CD4-positive, alpha-beta T cell treated with Interleukin-6 for 4 hours (primary cell): ENCODE results near the gene NEU3.
"Not testable (repeated sequence)": the region's sequence is repeated elsewhere in the genome, so short reads cannot be mapped to it uniquely, and the experiment has no call there.

Source experiments
- DNase-seq: peaks from one replicate; pipeline ENCODE4 v3.0.0-alpha.2; 2020; ENCODE audit warnings: mixed read lengths

The NEU3 gene

GRCh38 chr11:75031224-75031753 lies 42.6 kb downstream of the NEU3 start:
- DNase-seq, result no peak

GRCh38 chr11:75031771-75032549 lies 43.2 kb downstream of the NEU3 start:
- DNase-seq, result peak; percentile 65

DNA sequence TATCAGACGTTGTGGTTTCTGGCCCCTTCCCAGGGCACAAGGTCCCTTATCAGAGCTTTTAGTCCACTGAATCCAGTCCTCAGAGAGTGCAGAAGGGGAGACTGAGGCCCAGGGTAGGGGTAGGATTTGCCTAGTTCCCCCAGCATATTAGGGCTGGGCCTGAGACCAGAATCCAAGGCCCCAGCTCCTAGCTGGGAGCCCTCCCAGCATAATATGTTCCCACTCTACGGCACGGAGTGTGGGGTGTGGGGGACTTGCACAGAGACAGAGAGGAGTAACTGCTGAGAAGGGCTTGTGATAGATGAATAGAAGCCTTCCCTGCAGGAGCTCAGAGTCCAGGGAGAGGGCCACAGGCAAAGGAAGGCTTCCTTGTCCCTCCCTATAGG lies 43.8 kb downstream of the NEU3 start:
- no peak for DNase-seq

DNA sequence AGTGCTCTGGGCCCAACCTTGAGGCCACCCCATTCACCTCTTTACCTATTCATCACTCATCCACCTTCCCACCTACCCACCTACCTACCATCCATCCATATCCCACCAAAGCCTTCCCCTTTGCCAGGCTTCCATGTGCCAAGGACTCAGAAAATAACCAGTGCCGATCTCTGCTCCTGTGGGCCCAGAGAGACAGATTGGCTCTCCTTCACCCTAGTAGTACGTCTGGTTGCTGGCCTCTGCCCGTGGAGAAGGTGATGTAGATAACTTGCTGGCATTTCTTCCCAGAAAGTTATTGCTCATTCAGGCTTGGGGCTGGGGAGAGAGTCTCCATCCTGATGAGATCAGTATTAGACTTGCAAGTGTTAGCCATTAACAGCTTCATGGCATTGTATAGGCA lies 45.2 kb downstream of the NEU3 start:
- no peak for DNase-seq

DNA sequence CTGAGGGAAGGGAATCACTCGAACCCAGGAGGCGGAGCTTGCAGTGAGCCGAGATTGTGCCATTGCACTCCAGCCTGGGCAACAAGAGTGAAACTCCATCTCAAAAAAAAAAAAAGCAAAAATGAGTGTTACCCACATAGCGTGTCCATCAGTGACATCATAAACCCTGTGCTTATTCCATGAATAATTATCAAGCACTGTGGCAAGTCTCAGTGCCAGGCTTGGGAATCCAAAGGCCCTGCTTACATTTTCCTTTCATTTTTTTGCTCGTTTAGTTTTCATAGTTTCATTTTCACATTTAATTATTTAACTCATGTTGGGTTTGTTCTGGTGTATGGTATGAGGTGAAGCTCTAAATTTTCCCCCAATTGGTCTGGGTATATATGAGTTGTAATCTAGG lies 46.5 kb downstream of the NEU3 start:
- DNase-seq, result no peak

- DNase-seq, result no peak
These were observed 47.3 kb downstream of the NEU3 start for GRCh38 chr11:75035911-75036565.

DNA sequence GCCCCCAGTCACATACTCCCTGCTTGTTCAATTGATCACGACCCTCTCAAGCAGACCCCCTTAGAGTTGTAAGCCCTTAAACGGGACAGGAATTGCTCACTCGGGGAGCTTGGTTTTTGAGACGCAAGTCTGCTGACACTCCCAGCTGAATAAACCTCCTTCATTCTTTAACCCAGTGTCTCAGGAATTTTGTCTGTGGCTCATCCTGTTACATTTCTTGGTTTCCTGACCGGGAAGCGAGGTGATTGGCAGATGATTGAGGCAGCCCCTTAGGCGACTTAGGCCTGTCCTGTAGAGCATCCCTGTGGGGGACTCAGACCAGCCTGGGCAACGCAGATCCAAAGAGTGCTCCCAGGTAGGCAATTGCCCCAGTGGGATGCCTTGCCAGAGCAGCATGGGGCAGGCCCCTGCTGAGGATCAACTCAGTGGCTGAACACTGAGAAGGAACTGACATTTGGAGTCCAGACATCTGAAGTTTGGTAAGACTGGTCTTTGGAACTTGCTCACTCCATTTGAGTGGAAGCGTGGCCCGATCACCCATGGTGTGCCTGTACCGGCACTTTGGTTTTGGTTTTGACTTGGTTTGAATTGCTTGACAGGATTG lies 51.5 kb downstream of the NEU3 start:
- no peak for DNase-seq

DNA sequence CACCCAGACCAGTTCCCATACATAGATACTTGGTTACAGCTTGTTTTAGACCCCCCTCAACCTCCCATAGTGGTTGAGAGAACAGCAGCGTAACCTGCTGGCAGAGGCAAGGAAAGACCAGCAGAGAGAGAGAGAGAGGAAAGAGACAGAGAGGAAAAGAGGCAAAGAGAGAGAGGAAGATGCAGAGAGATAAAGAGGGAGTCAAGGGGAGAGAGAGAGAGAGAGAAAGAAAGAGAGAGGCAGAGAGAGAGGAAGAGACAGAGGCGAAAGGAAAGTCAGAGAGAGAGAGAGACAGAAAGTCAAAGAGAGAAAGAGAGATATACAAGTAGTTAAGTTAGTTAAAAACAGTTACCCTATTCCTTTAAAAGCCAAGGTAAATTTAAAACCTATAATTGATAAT lies 52.5 kb downstream of the NEU3 start:
- DNase-seq, result no peak

- DNase-seq, result not testable (repeated sequence)
These were observed 53.1 kb downstream of the NEU3 start for GRCh38 chr11:75041821-75042220.

DNA sequence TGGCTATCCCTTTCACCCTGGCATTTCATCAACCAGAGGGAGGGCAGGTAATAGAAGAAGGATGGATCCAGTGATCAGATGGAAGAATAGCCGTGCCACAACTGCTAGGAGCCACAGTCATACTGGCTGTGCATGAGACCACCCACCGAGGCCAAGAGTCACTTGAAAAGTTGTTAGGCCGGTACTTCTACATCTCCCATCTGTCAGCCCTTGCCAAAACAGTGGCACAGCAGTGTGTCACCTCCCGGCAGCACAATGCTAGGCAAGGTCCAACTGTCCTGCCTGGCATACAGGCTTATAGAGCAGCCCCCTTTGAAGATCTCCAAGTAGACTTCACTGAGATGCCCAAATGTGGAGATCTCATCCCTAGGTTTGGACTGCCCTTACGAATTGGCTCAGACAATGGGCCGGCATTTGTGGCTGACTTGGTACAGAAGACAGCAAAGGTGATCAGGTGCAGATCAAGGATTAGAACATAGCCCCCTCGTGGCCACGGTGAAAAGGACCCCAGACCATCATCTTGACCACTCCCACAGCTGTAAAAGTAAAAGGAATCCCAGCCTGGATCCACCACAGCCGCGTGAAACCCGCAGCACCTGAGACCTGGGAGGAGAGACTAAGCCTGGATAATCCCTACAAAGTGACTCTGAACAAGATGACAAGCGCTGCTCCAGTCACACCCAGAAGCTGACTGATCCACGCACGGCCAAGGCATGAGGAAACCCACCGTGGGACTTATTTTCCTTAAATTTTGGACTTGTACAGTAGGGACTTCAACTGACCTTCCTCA lies 55.8 kb downstream of the NEU3 start:
- DNase-seq, result not testable (repeated sequence)

- not testable (repeated sequence) for DNase-seq
These were observed 57.9 kb downstream of the NEU3 start for GRCh38 chr11:75046668-75047067.

DNA sequence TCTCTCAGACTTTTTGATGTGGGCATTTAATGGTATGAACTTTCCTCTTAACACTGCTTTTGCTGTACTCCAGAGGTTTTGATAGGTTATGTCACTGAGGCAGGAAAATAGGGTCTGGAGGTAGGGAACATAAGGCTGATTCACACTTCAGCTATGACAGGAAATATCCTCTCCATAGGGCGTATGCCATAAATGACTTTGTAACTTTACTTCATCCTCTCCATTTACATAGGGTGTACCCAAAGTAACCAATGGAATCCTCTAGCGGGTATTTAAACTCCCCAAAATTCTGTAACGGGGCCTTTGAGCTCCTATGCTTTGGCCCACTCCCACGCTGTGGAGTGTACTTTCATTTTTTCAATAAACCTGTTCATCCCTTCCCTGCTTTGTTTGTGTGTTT lies 58.5 kb downstream of the NEU3 start:
- no peak for DNase-seq

DNA sequence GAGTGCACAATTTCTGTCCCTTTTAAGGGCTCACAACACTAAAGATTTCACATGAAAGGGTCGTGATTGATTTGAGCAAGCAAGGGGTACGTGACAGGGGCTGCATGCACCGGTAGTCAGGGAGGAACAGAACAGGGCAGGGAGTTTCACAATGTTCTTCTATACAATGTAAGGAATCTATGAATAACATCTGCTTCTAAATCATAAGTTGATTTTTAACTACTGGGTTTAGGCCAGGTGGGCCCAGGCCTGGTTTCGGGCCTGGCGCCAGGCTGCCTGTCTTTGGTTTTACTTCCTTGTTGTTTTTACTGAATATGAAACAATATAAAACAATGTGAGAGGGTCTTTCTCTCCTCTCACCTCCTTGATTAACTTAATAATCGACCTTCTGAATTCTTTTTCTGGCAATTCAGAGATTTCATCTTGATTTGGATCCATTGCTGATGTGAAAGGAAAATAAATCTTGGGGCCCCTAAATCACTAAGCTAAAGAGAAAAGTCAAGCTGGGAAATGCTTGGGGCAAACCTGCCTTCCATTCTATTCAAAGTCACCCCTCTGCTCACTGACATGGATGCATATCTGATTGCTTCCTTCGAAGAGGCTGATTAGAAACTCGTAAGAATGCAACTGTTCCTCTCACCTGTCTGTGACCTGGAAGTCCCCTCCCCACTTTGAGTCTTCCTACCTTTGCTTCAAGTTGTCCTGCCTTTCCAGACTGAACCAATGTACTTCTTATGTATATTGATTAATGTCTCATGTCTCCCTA lies 61.0 kb downstream of the NEU3 start:
- DNase-seq, result not testable (repeated sequence)

DNA sequence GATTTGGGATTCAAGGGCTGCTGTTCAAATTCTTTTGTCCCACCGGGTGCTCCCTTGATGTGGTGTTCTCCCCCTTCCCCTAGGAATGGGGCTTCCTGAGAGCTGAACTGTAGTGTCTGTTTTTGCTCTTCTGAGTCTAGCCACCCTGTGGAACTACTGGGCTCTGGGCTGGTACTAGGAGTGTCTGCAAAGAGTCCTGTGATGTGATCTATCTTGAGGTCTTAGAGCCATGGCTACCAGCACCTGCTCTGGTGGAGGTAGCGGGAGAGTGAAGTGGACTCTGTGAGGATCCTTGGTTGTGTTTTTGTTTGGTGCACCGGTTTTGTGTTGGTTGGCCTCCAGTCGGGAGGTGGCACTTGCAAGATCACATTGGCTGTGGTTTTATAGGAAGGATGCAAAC lies 61.8 kb downstream of the NEU3 start:
- no peak for DNase-seq

- no peak for DNase-seq
These were observed 62.3 kb downstream of the NEU3 start for GRCh38 chr11:75051043-75051442.

DNA sequence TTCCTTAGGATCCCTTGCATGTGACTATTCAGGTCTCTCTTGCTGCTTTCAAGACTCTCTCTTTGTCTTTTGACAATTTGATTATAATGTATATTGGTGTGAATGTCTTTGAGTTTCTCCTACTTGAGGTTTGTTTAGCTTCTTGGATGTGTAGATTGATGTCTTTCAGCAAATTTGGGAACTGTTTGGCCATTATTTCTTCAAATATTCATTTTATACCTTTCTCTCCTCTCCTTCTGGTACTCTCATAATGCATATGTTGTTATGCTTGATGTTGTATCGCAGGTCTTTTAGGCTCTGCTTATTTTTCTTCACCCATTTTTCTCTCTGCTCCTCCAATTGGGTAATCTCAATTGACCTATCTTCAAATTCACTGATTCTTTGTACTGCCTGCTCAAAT lies 63.7 kb downstream of the NEU3 start:
- no peak for DNase-seq

- no peak for DNase-seq
These were observed 66.8 kb downstream of the NEU3 start for GRCh38 chr11:75055511-75055910.

DNA sequence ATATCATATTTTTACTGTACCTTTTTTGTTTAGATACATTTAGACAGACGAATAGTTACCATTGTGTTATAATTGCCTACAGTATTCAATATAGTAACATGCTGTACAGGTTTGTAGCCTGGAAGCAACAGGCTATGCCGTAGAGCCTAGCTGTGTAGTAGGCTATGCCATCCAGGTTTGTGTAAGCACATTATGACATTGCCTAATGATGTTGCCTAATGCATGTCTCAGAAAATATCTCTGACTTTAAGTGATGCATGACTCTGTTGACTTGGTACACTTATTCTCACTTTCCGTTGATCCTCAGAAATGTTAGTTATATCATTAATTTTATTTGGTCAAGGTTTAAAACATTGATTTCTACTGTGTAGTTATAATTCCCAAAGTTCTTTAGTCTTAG lies 68.1 kb downstream of the NEU3 start:
- DNase-seq, result no peak

DNA sequence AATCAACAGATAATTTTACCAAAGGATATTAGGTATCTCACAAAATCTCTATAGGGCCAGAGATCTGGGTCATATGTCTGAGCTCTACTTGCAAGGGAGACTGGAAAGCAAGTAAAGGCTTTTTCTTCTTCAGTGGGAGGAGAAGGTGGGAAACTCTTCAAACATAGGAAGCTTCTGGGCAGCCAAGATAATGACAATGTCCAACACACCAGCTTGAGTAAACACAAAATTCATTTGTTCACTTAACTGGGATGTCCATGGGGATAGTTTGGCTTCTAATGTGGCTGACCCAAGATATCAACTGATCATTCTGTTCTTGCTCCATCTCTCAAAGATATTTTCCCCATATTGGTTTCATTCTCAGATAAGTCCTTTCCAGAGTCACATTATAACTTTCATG lies 70.6 kb downstream of the NEU3 start:
- DNase-seq, result no peak

- DNase-seq, result no peak
These were observed 75.1 kb downstream of the NEU3 start for GRCh38 chr11:75063741-75064314.

- DNase-seq, result no peak
These were observed 77.3 kb downstream of the NEU3 start for GRCh38 chr11:75066061-75066460.
